Peyer's patch (tissue), 4 donors: ENCODE data around the gene FHOD3. TPM values are rescaled to one million over a fixed set of nuclear protein-coding genes. Genes with fewer than 3 reads are reported as not detected.

Experiments
- DNase-seq, 3 donors: peaks; one replicate each; pipeline ENCODE4 v3.0.0-alpha.2; 2017 to 2019
- H3K27ac ChIP-seq, 4 donors: fragments of 200-600 bp; sonication (generic); one replicate each; pipeline ENCODE4 v1.5.1; 2016 to 2019
- H3K27me3 ChIP-seq, 2 donors: fragments of 200-600 bp; sonication (generic); one replicate each; pipeline ENCODE4 v1.5.1; 2019
- H3K36me3 ChIP-seq, 3 donors: fragments of 200-600 bp; sonication (generic); one replicate each; pipeline ENCODE4 v1.5.1; 2016 to 2019
- H3K4me1 ChIP-seq, 4 donors: fragments of 200-600 bp; sonication (generic); one replicate each; pipeline ENCODE4 v1.5.1; 2016 to 2019
- H3K4me3 ChIP-seq, 4 donors: fragments of 200-600 bp; sonication (generic); 1 replicate in 3 of 4; 2 replicates in 1 of 4; pipeline ENCODE4 v1.5.1; 2016 to 2019; ENCODE audit warnings: mild to moderate bottlenecking in 1 of 4
- H3K9me3 ChIP-seq, 4 donors: fragments of 200-600 bp; sonication (generic); one replicate each; pipeline ENCODE4 v1.5.1; 2016 to 2019; ENCODE audit warnings: mild to moderate bottlenecking in 1 of 4
- CTCF ChIP-seq, 6 experiments: fragments of 450-650 bp in 4 of 6; fragments of 200-600 bp in 2 of 6; sonication (generic) in 1 of 6; IDR thresholded peaks; one replicate each; pipeline ENCODE4 v1.5.1; 2017 to 2019; ENCODE audit warnings: antibody characterized with exemption in 6 of 6, mild to moderate bottlenecking in 3 of 6, moderate library complexity in 1 of 6
- POLR2A ChIP-seq, 2 donors: fragments of 450-650 bp; IDR thresholded peaks; one replicate each; pipeline ENCODE4 v1.5.1; 2017; ENCODE audit warnings: antibody characterized with exemption in 2 of 2, mild to moderate bottlenecking in 2 of 2, moderate library complexity in 2 of 2
- total RNA-seq, 4 donors: library from RNA; depleted of rRNA; stranded (reverse); fragments of >200 nt; gene quantifications; one replicate each; pipeline ENCODE4 v1.1.0, GENCODE V29; 2016

FHOD3 gene
- total RNA-seq, 4 donors from 2014 or later, result 0.53 to 10.7 (median 4.6) TPM

DNA sequence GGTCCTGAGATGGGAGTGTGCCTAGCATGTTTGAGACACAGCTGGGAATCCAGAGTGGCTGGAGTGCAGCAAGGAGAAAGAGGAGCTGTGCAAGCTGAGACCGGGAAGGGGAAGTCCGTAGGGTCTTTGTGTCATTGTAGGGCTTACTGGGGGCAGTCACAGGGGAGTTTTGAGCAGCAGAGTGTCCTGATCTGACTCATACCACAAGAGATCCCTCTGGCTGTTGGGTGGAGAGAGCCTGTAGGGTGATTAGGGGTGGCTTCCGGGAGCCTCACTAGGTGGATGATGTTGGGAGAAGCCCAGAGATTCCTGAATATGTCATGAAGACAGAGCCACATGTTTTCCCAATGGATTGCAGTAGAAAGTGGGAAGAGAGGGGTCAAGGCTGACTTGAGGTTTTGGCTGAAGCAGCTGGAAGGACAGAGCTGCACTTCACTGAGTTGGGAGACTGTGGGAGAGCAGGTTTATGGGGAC lies 30.9 kb downstream of the FHOD3 start:
- no peaks in the 10 kb centered on the region for H3K27me3 ChIP-seq
- no peak for DNase-seq
- no peaks in the 10 kb centered on the region for H3K9me3 ChIP-seq
- H3K36me3 ChIP-seq, result no peaks in the 10 kb centered on the region
- no peak overlapping the region for H3K27ac ChIP-seq
- no peak overlapping the region for H3K4me3 ChIP-seq
- TF ChIP-seq CTCF (IDR thresholded peaks at IDR 0.05) (no peak), POLR2A (IDR thresholded peaks at IDR 0.05) (no peak)
- H3K4me1 ChIP-seq, result peaks cover 0 to 6% (median 0%) of the 10 kb centered on the region in 4 donors

- Histone ChIP-seq H3K4me3 (no peak overlapping the region), H3K4me1 (peaks cover 0 to 6% (median 0%) of the 10 kb centered on the region in 4 donors), H3K27me3 (no peaks in the 10 kb centered on the region), H3K9me3 (no peaks in the 10 kb centered on the region), H3K36me3 (no peaks in the 10 kb centered on the region), H3K27ac (no peak overlapping the region)
- DNase-seq, result no peak
- TF ChIP-seq CTCF (IDR thresholded peaks at IDR 0.05), result no peak
- TF ChIP-seq POLR2A (IDR thresholded peaks at IDR 0.05), result no peak
Measured at GRCh38 chr18:36328916-36329315, 31.4 kb downstream of the FHOD3 start.

DNA sequence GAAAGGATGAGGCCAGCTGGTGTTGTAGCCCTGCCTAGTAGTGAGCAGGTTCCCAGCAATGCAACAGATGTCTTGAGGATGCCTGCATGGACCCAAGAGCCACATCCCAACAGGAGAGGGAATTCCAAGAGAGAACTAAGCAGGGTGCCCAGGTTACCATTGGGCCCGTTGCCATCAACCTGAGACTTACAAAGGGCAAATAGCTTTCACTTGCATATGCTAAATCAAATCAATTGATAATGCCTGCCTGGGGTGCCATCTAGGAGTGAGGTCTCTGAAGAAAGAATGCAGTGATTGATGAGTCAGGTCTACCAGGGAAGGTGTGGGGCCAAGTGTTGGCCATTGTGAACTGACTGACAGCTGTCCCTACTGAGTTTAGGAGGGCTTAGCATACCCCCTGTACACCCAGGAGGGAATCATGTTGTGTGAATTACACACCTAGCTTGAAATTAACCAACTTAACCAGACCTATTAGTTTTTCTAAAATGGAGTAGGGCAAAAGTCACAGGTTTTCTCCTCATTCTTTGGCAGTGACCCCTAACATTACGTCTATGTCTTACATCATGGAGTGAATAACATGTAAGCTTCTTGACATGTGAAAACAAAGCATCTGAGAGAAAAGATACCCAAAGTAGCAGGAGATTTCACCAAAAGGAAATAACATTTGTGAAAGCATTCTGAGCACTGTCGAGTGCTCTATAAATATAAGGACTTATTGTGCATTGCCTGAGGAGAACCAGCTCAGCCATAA lies 32.3 kb downstream of the FHOD3 start:
- TF ChIP-seq CTCF (IDR thresholded peaks at IDR 0.05) (no peak), POLR2A (IDR thresholded peaks at IDR 0.05) (no peak)
- DNase-seq, result no peak
- H3K27ac ChIP-seq, result no peak overlapping the region
- no peak overlapping the region for H3K4me3 ChIP-seq
- no peaks in the 10 kb centered on the region for H3K9me3 ChIP-seq
- no peaks in the 10 kb centered on the region for H3K27me3 ChIP-seq
- H3K36me3 ChIP-seq, result no peaks in the 10 kb centered on the region
- peaks cover 0 to 6% (median 0%) of the 10 kb centered on the region in 4 donors for H3K4me1 ChIP-seq

DNA sequence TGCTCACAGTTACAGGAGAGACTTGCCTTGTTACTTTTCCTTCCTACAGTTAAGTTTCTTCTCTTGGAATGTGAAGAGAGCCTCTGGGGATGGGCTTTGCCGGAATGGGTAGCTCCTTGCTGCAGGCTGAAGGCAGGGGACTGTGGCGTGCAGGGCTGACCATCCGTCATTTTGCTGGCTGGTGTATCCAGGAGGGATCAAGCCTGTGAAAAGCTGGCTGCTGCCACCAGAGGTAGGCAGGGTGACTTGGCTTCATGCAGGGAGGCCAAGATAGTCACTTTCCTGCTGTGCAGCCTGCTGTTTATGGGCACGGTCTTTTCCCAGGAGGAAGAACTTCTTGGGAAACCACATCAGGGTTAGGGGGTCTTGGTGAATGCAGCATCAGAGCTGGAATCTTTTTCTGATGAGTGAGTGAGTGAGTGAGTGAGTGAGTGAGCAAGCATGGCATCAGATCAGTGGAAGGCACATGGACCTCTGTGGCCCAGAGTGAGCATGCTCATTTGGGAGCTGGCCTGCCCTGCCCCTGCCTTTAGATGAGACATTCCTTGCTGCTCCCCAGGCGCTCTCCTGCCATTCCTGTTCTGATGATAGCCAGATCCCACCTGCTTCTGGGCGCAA lies 33.0 kb downstream of the FHOD3 start:
- Histone ChIP-seq H3K4me3 (no peak overlapping the region), H3K27ac (no peak overlapping the region), H3K4me1 (peaks cover 0 to 6% (median 0%) of the 10 kb centered on the region in 4 donors), H3K9me3 (no peaks in the 10 kb centered on the region), H3K27me3 (no peaks in the 10 kb centered on the region), H3K36me3 (no peaks in the 10 kb centered on the region)
- no peak for TF ChIP-seq POLR2A (IDR thresholded peaks at IDR 0.05)
- TF ChIP-seq CTCF (IDR thresholded peaks at IDR 0.05), result no peak
- no peak for DNase-seq

- TF ChIP-seq POLR2A (IDR thresholded peaks at IDR 0.05), result no peak
- TF ChIP-seq CTCF (IDR thresholded peaks at IDR 0.05), result no peak
- DNase-seq, result no peak
Measured at GRCh38 chr18:36331521-36331971, 34.0 kb downstream of the FHOD3 start.

More at GRCh38 chr18:36331521-36331971, 34.0 kb downstream of the FHOD3 start:
- Histone ChIP-seq H3K9me3 (no peaks in the 10 kb centered on the region), H3K27ac (no peak overlapping the region), H3K4me3 (no peak overlapping the region), H3K4me1 (peaks cover 0 to 6% (median 0%) of the 10 kb centered on the region in 4 donors), H3K27me3 (no peaks in the 10 kb centered on the region), H3K36me3 (no peaks in the 10 kb centered on the region)
